Stimulated activated CD8-positive, alpha-beta memory T cell treated with anti-CD3 and anti-CD28 coated beads, Interleukin-7, amount 100 ng/mL, for 4 hours (primary cell): Measurements from ENCODE around the gene CERS2.
A peak's percentile ranks its signal among the peaks of the same experiment; 100 is the strongest.

Source experiments
- DNase-seq, 2 donors: peaks; one replicate each; pipeline ENCODE4 v3.0.0-alpha.2; 2020; ENCODE audit warnings: low read depth in 2 of 2

Gene CERS2

DNA sequence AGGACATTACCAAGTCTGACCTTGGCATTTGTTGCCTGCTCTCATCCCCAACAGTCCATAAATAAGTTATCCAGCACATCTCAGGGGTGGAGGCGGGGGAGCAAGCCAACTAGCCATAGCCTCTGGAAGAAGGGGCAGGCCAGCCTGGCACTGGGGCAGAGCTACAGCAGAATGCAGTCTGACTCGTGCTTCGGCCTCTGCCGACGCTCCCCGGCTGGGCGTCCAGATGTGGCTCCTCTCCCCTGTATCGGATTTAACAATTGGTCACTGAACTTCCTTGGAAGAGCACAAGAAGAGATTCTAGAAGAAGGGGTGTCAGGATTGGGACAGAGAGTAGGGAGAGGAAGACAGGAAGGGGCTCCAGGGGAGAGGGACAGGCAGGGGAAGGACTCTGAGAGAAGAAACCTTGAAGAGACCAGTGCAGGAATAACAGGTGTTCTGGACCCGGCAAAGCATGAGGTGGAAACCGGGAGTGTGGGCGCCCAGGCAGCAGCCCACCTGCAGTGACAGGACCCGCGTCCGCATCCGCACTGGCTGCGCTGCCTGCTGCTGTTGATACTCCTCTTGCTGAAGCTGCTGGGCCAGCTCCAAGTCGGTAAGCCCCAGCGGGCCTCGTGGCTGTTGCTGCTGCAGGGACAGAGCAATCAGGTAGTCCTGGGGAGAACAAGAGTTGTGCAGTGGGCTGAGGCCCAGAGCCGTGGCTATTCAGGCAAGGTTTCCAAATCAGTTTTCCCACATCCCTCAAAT, 22.7 kb upstream of the CERS2 start:
- no peak for DNase-seq

DNA sequence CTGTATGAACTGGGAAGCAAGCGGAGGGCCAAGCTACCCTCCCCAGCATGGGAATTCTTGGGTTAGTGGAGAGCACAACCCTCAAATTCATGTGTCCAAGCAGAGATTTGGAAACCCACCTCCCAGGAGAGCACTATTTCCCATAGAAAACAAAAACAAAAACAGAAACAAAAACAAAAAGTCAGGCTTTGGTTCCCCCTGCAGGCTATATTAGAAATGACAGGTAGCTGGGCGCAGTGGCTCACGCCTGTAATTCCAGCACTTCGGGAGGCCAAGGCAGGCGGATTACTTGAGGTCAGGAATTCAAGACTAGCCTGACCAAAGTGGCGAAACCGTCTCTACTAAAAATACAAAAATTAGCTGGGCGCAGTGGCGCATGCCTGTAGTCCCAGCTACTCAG, 21.3 kb upstream of the CERS2 start:
- no peak for DNase-seq

DNA sequence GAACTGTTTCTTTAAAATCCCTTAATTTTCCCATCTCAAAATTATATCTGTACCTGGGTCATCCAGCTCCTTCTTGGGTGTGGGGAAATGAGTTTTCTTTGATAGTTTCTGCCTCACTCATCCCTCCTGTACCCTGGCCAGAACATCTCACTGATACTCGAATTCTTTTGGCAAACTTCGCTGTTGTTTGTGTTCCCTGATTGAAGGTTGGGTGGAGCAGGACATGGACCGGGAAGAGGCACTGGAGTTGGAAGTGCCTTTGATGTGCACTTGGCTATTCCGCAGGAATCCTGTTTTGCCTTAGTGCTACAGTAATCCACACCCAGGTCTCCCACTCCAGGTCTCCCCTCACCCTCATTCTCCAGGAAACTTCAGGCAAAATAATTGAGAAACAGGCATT, 20.8 kb upstream of the CERS2 start:
- no peak for DNase-seq

DNA sequence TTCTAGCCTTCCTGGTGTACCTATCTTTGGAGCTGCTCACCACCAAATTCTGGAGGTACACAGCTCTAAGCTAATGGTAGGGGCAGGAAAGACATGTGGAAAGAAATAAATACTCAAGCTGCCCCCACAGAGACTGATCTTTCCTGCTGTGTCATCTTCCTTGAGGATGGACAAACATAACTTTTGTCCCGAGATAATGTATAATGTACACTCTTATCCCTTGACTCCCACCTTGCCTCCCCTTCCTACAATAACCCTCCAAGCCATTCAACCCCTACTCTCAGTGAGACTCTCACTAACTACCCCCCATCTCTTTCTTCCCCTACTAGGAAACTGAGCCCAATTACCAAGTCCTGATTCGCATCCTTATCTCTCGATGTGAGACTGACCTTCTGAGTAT, 19.6 kb upstream of the CERS2 start:
- DNase-seq, result no peak

DNA sequence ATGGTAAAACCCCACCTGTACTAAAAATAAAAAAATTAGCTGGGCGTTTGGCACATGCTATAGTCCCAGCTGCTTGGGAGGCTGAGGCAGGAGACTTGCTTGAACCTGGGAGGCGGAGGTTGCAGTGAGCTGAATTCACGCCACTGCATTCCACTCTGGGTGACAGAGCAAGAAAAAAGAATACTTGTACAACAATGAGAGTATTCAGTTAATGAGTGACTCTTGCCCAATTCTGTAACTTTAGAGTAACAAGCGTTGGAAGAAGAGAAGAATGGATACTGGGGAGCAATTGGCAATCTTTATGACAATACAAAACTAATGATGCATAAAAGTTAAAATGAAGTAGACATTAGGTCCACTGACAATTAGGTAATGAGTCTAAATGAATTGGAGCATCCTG, 18.0 kb upstream of the CERS2 start:
- DNase-seq, result no peak

DNA sequence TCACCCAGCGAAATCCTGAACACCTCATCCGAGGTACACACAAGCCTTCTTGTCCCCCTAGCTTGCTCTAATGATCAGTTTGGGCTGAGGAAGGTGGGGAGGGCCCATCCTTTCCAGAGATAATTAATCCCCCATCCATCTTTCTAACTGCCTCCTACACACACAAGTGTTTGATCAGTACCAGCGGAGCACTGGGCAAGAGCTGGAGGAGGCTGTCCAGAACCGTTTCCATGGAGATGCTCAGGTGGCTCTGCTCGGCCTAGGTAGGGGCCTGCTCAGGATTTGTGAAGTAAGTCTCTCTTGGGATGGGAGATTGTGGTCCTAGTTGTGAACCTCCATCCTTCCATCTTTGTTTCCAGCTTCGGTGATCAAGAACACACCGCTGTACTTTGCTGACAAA, 13.3 kb upstream of the CERS2 start:
- no peak for DNase-seq

DNA sequence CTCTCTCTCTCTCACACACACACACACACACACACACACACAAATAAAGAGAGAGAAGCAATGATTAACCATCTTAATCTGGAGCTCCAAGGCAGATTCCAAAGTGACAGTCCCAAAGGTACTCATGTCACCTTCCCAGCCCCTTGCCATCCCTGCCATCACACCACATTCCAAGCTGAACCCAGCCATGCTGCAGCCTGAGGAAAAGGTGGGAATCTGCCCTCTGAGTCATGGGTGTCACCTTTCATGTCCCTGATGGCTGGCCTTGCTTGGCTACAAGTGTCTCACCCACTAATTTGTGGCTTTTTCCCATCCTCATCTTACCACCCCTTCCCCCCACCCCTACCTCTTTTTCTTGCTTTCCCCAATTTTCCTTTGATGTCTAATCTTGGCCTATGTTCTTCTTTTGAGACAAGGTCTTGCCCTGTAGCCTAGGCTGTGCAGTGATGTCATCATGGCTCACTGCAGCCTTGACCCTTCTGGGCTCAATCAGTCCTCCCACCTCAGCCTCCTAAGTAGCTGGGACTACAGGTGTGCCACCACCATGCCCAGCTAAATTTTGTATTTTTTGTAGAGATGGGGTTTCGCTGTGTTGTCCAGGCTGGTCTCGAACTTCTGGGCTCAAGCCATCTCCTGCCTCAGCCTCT, 10.7 kb upstream of the CERS2 start:
- DNase-seq, result no peak

DNA sequence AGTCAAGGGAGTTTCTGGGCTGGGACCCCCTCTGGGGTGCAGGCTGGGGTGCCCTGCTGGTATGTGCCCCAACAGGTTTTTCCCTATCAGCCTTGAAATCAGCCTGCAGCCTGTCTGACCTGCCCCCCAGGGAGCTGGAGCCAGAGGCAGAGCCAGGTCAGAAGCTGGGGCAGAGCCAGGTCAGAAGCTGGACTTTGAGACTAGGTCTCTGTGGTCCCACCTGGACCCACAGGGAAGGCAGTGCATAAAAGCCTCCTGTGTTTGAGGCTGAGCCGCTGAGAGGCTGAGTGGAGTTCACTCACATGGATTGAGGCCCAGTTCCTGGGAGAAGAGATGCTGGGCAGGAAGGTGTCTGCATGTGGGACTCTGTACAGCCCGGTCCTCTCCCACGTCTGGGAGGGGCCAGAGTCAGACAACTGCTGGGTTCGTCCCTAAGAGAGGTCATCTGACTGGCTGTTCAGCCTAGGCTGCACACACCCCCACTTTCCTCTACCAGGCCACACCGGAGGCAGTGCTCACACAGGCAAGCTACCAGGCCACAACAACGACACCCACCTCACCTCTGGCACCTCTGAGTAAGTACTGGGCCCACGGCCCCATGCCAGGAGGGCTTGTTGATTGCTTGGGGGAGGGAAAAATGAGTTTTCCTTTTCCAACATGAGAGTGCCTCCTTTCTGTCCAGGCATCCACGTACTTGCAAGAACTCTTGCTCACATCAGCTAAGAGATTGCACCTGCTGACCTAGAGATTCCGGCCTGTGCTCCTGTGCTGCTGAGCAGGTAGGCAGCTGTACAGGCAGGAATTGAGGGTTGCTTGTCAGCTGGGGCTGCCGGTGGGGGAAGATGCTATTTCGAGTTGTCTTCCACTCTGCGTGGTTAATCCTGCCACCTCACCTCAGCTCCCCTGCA, 7.4 kb upstream of the CERS2 start, which contains the start of gene ANXA9:
Gene ANXA9 (plus strand): TSS at position 488 of the 908 bp plus-strand sequence. CDS start 814 bp downstream, outside the sequence.
- no peak for DNase-seq

DNA sequence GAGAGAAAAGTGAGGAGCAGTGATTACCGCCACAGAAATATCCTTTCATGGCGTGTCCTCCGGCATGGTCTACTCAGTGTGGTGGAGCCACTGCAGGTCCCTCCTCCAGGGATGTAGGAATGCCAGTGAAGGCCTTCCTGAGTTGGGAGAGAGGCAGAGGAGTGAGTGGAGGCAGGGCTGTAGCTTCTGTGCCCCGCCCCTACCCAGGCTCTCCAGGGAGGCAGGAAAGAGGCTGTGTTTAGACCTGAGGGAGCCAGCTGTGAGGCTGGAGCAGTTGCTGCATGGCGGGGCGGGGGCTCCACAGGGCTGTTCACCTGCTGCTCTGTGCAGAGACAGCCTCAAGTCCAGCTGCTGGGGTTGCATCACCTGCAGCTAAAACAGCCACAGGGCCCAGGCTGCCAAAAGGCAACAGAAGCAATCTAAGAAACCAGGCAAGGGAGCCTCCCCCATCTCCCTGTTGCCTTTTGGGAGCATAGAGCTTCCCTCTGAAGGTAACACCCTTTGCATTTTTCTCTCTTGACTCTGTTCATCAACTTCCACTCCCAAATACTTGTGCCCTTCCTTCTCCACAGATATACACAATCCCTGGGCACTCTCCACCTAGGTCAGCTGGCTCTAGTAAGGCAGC, 6.7 kb upstream of the CERS2 start:
- no peak for DNase-seq

DNA sequence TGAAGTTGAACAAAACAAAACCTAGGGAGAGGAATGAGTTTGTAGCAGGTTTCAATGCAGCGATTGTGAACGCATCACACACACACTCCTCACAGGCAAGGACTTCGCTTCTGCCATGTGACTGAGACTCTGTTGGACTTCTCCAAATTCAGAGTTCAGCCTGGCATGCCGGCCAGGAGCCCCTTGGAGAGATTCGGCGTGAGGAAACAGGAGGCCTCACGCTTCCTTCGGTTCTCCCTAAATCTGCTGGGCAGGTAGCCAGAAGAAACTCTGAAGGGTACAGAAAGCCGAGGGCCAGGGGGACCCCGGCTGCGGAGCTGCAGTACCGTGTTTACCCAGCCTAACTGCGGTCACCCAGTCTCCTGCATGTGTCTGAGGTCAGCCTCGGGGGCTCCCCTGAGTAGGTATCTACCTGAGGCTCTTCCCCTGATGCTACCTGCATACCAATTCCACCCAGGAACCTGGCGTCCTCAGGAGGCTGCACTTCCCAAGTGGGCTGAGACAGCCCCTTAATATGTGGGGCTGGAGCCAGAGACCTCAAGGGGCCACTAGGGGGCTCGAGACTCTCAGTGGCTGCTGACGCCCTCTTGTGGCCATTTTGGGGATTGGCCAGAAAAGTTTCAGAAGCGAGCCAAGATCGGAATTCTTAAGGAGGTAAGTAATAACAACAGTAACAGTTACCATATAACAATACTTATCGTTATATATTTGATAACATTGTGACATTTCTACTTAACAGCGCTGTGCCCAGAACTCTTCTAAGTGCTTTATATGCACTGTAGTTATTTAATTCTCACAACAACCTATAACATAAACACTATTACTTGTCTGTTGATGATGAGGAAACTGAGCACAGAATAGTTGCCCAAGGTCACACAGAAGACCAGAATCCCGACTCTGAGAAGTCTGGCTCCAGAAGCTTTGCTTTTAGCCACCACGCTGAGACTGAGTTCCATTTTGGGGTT, 4.7 kb upstream of the CERS2 start:
- peak; percentile 69 to 79 for DNase-seq

DNA sequence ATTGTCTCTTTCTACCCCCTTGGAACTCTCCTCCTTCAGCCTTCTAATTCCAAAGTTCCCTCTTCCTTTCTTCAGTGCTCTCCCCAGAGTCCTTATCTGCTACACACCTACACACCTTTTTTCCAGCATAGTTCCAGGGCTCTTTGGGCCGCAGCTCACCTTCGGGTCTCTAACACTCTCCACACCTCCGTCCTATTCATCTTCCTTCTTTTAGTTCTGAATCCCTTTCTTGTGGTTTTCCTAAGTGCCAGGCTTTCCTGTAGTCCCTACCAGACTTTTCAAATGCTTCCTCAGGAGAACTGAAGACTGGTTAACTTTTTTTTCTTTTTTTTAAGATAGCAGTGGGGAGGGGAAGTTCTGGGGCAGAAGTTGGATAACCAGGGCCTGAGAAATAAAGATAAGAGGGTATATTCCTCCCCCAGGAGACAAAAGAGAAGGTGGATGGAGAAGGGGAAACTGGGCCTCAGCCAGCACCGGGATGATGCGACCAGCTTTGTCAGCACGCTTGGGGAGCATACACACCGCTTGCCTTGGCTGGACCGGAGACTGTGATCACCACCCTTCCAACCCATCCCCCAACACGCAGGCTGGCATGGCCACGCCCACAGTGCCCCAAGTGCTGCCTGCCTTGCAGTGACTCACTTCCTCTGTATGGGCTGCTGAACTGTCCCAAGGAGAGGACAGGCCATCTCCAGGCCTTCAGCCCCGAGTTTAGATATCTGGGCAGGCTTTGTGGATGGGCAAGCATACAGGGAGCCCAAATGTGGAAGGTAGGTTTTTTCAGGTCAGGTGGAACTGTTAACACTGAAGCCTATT, 2.5 kb upstream of the CERS2 start:
- DNase-seq, result peak; percentile 52 to 65

DNA sequence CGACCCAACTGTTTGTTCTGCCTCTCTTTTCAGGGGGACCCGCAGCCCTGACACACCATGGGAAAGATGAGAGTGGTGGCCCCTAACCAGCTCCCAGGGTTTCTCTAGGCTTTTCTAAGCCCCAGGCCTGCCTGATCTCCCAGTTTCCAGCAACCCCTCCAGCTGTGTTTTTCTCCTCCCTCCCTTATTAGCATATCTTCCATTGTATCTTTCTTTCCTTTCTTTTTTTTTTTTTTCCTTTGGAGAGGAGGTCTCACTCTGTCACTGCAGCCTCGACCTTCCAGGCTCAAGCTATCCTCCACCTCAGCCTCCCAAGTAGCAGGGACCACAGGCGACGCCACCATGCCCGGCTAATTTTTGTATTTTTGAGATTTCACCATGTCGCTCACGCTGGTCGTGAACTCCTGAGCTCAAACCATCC, 1.8 kb upstream of the CERS2 start:
- DNase-seq, result no peak

DNA sequence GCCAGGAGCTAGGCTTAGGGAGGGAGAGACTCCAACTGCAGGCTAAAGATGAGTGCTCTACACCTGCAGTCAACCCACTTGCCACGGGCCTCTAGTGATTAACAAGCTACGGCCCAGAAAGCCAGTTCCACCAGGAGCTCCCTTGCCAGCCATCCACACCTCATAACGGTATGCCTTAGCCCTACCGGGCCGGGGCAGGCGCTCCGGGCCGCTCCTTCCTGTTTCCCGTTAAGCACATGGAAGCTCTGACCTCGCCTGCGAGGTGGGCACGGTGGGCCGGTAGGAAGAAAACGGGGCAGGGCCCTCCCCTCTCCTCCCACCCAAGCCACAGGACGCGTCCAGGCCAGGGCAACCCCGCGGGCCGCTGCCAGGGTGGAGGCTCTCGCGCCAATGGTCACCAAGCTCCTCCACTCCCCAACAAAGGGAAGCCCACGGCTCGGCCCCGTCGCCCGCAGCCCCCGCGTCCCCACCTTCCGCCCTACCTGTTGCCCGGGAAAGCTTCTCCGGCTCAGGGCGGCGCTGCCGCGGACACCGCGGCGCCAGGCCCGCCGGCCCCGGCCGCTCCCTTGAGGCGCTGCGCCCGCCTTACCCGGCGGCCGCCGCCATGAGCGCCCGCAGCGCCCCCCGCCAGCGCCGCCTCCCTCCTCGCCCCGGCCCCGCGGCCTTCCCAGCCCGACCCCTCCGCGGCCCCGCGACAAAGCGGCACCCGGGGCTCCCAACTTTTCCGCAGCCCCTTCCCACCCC, 627 bp downstream of the CERS2 start:
- peak in 1 of 2 donors; percentile 29 for DNase-seq

DNA sequence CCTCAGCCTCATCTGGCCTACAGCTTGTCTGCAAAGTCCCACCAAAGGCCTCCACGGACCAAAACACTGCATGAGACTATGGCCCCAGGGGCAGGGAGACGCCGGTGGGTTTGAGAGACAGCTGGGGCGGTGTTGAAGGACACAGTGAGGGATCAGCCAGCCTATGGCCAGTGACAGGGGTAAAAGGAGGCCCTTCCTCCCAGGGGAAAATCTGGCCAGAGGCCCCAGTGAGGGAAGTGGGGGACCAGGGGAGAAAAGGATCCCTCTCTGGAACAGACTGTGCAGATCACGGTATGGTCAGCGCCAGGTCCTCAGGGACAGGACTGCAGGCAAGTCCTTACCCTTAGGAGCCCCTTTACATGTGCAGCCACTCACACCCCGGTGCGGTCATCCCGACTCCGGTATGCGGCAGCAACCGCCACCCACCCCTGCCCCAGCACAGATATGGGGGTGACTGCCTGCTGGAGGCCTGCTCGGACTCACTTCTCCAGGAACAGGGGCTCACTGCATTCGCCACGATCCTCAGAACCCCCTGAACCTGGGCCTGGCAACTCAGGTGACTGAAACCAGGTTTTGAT, 1.3 kb downstream of the CERS2 start:
- DNase-seq, result peak in 1 of 2 donors; percentile 24

DNA sequence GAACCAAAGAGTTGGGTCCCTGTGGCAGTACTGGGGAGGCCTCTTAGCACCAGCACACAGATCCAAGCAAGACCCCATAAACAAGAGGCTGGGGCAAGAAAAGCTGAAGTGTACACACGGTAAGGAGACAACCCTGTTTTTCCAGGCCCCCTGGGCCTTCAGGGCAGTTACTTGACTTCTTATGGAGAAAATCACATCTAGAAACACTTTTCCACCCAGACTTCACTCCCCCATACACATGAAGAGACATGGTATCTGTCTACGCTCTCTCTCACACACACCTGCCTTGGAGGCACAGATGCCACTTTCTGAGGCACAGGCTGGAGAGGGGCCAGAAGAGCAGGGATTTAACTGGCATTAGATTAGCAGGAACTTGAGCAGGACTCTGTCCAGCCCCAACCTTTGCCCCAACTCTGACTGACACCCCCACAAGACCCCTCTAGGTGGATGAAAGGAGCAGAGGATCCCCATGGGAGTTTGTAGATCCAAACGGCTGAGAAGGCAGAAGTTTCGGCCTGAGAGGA, 2.2 kb downstream of the CERS2 start:
- no peak for DNase-seq

DNA sequence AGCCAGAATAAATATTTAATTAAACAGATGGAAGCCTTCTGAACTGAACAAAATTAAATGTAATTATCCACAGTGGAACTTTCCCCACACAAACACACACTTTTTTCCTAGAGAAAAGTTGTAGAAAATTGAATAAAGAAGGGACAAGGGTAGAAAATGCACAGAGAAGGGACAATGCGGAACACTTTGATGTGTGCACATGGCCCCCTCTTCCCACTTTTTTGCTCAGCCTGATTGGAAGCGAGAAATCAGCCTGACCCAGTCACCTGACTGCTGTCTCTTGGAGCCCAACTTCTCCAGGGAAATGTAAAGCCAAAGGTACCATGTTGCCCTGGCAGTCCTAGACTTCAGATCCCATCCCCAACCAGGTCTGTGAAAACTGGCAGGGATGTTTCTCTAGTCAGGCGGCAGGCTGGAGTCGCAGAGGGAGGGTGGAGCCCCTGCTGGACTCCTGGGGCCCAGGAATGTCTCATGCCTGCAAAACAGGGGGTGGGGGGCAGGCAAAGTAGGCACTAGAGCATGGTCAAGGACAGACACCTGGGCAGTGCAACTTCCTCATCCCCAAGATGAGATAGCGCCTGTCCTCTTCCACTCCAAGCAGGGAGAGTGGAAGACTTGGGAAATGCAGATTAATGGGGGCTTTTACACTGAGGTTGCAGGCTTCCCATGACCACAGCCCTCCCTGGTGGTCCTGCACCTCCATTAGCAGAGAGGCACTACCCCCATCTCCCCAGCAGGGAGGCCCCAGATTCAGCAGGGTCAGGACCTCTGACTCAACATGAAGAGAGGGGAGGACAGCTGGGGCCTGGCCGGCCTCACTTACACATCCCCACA, 2.8 kb downstream of the CERS2 start:
- no peak for DNase-seq

DNA sequence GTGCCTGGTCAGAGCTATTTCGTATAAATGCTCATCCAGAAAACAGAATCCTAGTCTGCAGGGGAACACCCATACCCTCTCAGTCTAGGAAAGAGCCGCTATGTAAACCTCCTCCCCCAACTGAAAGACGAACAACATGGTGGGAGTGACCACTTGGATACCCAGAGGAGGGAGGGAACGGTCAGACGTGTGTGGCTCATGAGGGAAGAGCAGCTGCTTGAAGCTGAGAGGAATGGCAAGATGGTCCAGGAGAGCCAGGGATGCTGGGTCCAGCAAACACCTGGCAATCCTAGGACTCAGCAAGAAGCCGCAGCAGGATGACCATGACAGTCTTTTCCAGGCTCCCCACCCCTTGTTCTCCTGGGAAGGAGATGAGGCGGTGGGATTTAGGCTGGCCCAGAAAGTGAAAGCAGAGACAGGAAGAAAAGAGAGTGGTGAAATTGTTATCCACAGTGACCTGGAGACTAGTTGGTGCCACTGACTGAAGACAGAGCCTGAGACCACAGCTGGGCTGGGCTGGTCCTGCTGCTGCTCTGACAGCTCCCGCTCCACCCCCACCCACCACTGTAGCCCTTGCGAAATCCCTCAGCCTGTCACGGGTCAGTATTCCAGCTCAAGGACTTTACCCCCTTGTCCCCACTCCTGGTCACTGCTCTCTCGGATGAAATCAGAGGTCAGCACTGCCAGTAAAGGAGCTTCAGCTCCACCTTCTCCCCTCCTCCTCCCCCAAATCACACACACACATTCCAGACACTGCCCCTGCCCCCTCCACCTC, 3.6 kb downstream of the CERS2 start:
- DNase-seq, result no peak
